Activated T-cell treated with anti-CD3 and anti-CD28 coated beads, Interleukin-2, amount 50 U/mL, for 48 hours (primary cell): Measurements from ENCODE around the gene MYCBPAP.

Source experiments
- DNase-seq, 2 experiments: peaks; one replicate each; pipeline ENCODE4 v3.0.0-alpha.2; 2020

Gene MYCBPAP

GRCh38 chr17:50558941-50559614 is 50.8 kb downstream of the MYCBPAP start:
- DNase-seq = no peak

GRCh38 chr17:50559674-50560184 is 51.5 kb downstream of the MYCBPAP start:
- DNase-seq = peak; percentile 57 to 61

- DNase-seq = peak; percentile 91 to 93
These were observed 52.1 kb downstream of the MYCBPAP start, which contains the start of gene CACNA1G for GRCh38 chr17:50560185-50560824. Gene CACNA1G, plus strand, starts transcription at chr17:50560715. Its CDS starts 745 bp downstream, at chr17:50561460.

- no peak for DNase-seq
These were observed 52.9 kb downstream of the MYCBPAP start for GRCh38 chr17:50560931-50561745.

GRCh38 chr17:50561746-50562141 is 53.5 kb downstream of the MYCBPAP start:
- no peak for DNase-seq

- no peak for DNase-seq
These were observed 54.2 kb downstream of the MYCBPAP start for GRCh38 chr17:50562242-50563091.

- DNase-seq = no peak
These were observed 54.9 kb downstream of the MYCBPAP start for GRCh38 chr17:50563092-50563511.

GRCh38 chr17:50564916-50565315 is 56.7 kb downstream of the MYCBPAP start:
- DNase-seq = no peak

GRCh38 chr17:50565402-50566350 is 57.4 kb downstream of the MYCBPAP start:
- DNase-seq = no peak

- DNase-seq = no peak
These were observed 58.6 kb downstream of the MYCBPAP start for GRCh38 chr17:50566886-50567285.

GRCh38 chr17:50568659-50569058 is 60.4 kb downstream of the MYCBPAP start:
- DNase-seq = no peak

GRCh38 chr17:50569592-50569991 is 61.4 kb downstream of the MYCBPAP start:
- no peak for DNase-seq

GRCh38 chr17:50570032-50570431 is 61.8 kb downstream of the MYCBPAP start:
- no peak for DNase-seq

GRCh38 chr17:50570528-50570927 is 62.3 kb downstream of the MYCBPAP start:
- no peak for DNase-seq

- DNase-seq = no peak
These were observed 63.4 kb downstream of the MYCBPAP start for GRCh38 chr17:50571681-50572080.

GRCh38 chr17:50572541-50572940 is 64.3 kb downstream of the MYCBPAP start:
- DNase-seq = no peak

- no peak for DNase-seq
These were observed 65.8 kb downstream of the MYCBPAP start for GRCh38 chr17:50573866-50574611.

- DNase-seq = peak; percentile 27 to 30
These were observed 67.5 kb downstream of the MYCBPAP start for GRCh38 chr17:50575581-50576210.

GRCh38 chr17:50576864-50577263 is 68.6 kb downstream of the MYCBPAP start:
- no peak for DNase-seq

- DNase-seq = no peak
These were observed 69.3 kb downstream of the MYCBPAP start for GRCh38 chr17:50577451-50577954.
